Rectal smooth muscle tissue (tissue), 1 donor: ENCODE measurements around the gene ECHDC3.

ENCODE experiments used
- H3K27ac ChIP-seq: one replicate; pipeline ENCODE4 v1.7.0; 2013; ENCODE audit warnings: low read depth, low read length, inconsistent platforms
- H3K27me3 ChIP-seq: one replicate; pipeline ENCODE4 v1.7.0; 2013; ENCODE audit warnings: low read length; ENCODE audit not compliant: control insufficient read depth, insufficient read depth
- H3K36me3 ChIP-seq: one replicate; pipeline ENCODE4 v1.7.0; 2013; ENCODE audit warnings: low read length; ENCODE audit not compliant: control insufficient read depth, insufficient read depth
- H3K4me1 ChIP-seq: one replicate; pipeline ENCODE4 v1.7.0; 2013; ENCODE audit warnings: low read length; ENCODE audit not compliant: control insufficient read depth, insufficient read depth
- H3K4me3 ChIP-seq: one replicate; pipeline ENCODE4 v1.7.0; 2013; ENCODE audit warnings: low read length
- H3K9ac ChIP-seq: one replicate; pipeline ENCODE4 v1.7.0; 2013; ENCODE audit warnings: low read length

ECHDC3 gene

GRCh38 chr10:11742009-11742778 is at the start of gene ECHDC3:
Gene ECHDC3 (plus strand): TSS chr10:11742382. CDS start chr10:11742577, 195 bp downstream.
- Histone ChIP-seq H3K27me3 (no peaks in the 10 kb centered on the region), H3K4me3 (peak within 1 kb of the TSS; percentile 74), H3K4me1 (no peaks in the 10 kb centered on the region), H3K9ac (peak within 1 kb of the TSS; percentile 56), H3K27ac (no peak within 1 kb of the TSS), H3K36me3 (no peaks in the 10 kb centered on the region)

GRCh38 chr10:11693376-11693775 is 48.8 kb upstream of the ECHDC3 start:
- Histone ChIP-seq H3K27me3 (no peaks in the 10 kb centered on the region), H3K4me3 (no peak overlapping the region), H3K36me3 (no peaks in the 10 kb centered on the region), H3K27ac (no peak overlapping the region), H3K4me1 (no peaks in the 10 kb centered on the region), H3K9ac (no peak overlapping the region)

- no peak overlapping the region for H3K4me3 ChIP-seq
- H3K4me1 ChIP-seq: no peaks in the 10 kb centered on the region
- H3K9ac ChIP-seq: no peak overlapping the region
- H3K27ac ChIP-seq: no peak overlapping the region
- no peaks in the 10 kb centered on the region for H3K27me3 ChIP-seq
- H3K36me3 ChIP-seq: no peaks in the 10 kb centered on the region
Measured at GRCh38 chr10:11695779-11696178, 46.4 kb upstream of the ECHDC3 start.

- Histone ChIP-seq H3K4me3 (no peak overlapping the region), H3K27ac (no peak overlapping the region), H3K4me1 (no peaks in the 10 kb centered on the region), H3K27me3 (no peaks in the 10 kb centered on the region), H3K36me3 (no peaks in the 10 kb centered on the region), H3K9ac (no peak overlapping the region)
Measured at GRCh38 chr10:11697718-11698527, 44.3 kb upstream of the ECHDC3 start.

- H3K27ac ChIP-seq: no peak overlapping the region
- H3K4me1 ChIP-seq: no peaks in the 10 kb centered on the region
- H3K9ac ChIP-seq: no peak overlapping the region
- no peaks in the 10 kb centered on the region for H3K36me3 ChIP-seq
- H3K27me3 ChIP-seq: no peaks in the 10 kb centered on the region
- no peak overlapping the region for H3K4me3 ChIP-seq
Measured at GRCh38 chr10:11698691-11699549, 43.3 kb upstream of the ECHDC3 start.

GRCh38 chr10:11699550-11700097 is 42.6 kb upstream of the ECHDC3 start:
- Histone ChIP-seq H3K9ac (no peak overlapping the region), H3K27me3 (no peaks in the 10 kb centered on the region), H3K4me3 (no peak overlapping the region), H3K27ac (no peak overlapping the region), H3K36me3 (no peaks in the 10 kb centered on the region), H3K4me1 (no peaks in the 10 kb centered on the region)

- no peaks in the 10 kb centered on the region for H3K4me1 ChIP-seq
- H3K27me3 ChIP-seq: no peaks in the 10 kb centered on the region
- no peak overlapping the region for H3K9ac ChIP-seq
- H3K27ac ChIP-seq: no peak overlapping the region
- H3K4me3 ChIP-seq: no peak overlapping the region
- no peaks in the 10 kb centered on the region for H3K36me3 ChIP-seq
Measured at GRCh38 chr10:11700539-11700938, 41.6 kb upstream of the ECHDC3 start.

- Histone ChIP-seq H3K36me3 (no peaks in the 10 kb centered on the region), H3K4me3 (no peak overlapping the region), H3K9ac (no peak overlapping the region), H3K27me3 (no peaks in the 10 kb centered on the region), H3K27ac (no peak overlapping the region), H3K4me1 (no peaks in the 10 kb centered on the region)
Measured at GRCh38 chr10:11701451-11702095, 40.6 kb upstream of the ECHDC3 start.

GRCh38 chr10:11702264-11702663 is 39.9 kb upstream of the ECHDC3 start:
- H3K4me3 ChIP-seq: no peak overlapping the region
- H3K27ac ChIP-seq: no peak overlapping the region
- H3K27me3 ChIP-seq: no peaks in the 10 kb centered on the region
- no peak overlapping the region for H3K9ac ChIP-seq
- H3K36me3 ChIP-seq: no peaks in the 10 kb centered on the region
- H3K4me1 ChIP-seq: no peaks in the 10 kb centered on the region

GRCh38 chr10:11704092-11704491 is 38.1 kb upstream of the ECHDC3 start:
- no peaks in the 10 kb centered on the region for H3K4me1 ChIP-seq
- no peak overlapping the region for H3K4me3 ChIP-seq
- peaks cover 2% of the 10 kb centered on the region for H3K27me3 ChIP-seq
- H3K27ac ChIP-seq: no peak overlapping the region
- H3K9ac ChIP-seq: no peak overlapping the region
- H3K36me3 ChIP-seq: no peaks in the 10 kb centered on the region

GRCh38 chr10:11705722-11706121 is 36.5 kb upstream of the ECHDC3 start:
- Histone ChIP-seq H3K27ac (no peak overlapping the region), H3K36me3 (no peaks in the 10 kb centered on the region), H3K4me3 (no peak overlapping the region), H3K4me1 (no peaks in the 10 kb centered on the region), H3K27me3 (peaks cover 2% of the 10 kb centered on the region), H3K9ac (no peak overlapping the region)
